Karpas-422 (cell line): ENCODE results near the gene SCRT2. TPM values are rescaled to one million over a fixed set of nuclear protein-coding genes. Genes with fewer than 3 reads are reported as not detected.

ENCODE experiments used
- DNase-seq: peaks from one replicate; pipeline ENCODE4 v3.0.0-alpha.2; 2015
- H2AFZ ChIP-seq: fragments of 200-600 bp; sonication (generic); 2 replicates; pipeline ENCODE4 v1.6.1; 2014; ENCODE audit warnings: antibody characterized with exemption, low read length, mixed read lengths
- H3K27ac ChIP-seq: fragments of 200-600 bp; sonication (generic); 2 replicates; pipeline ENCODE4 v1.5.1; 2014; ENCODE audit warnings: mild to moderate bottlenecking, low read length, moderate library complexity
- H3K27me3 ChIP-seq: fragments of 200-600 bp; sonication (generic); 2 replicates; pipeline ENCODE4 v1.6.1; 2014; ENCODE audit warnings: low read length, mixed read lengths
- H3K36me3 ChIP-seq: fragments of 200-600 bp; sonication (generic); 2 replicates; pipeline ENCODE4 v1.6.1; 2014; ENCODE audit warnings: low read length, mixed read lengths; ENCODE audit not compliant: insufficient read depth
- H3K4me1 ChIP-seq: fragments of 200-600 bp; sonication (generic); 2 replicates; pipeline ENCODE4 v1.6.1; 2014; ENCODE audit warnings: mild to moderate bottlenecking, low read length, mixed read lengths
- H3K4me2 ChIP-seq: fragments of 200-600 bp; sonication (generic); 2 replicates; pipeline ENCODE4 v1.6.1; 2014; ENCODE audit warnings: low read length, low read depth, mild to moderate bottlenecking; ENCODE audit not compliant: poor library complexity, severe bottlenecking
- H3K4me3 ChIP-seq: fragments of 200-600 bp; sonication (generic); 2 replicates; pipeline ENCODE4 v1.5.1; 2014; ENCODE audit warnings: mild to moderate bottlenecking, antibody characterized with exemption, low read length, mixed read lengths
- H3K79me2 ChIP-seq: fragments of 200-600 bp; sonication (generic); 2 replicates; pipeline ENCODE4 v1.6.1; 2014; ENCODE audit warnings: mild to moderate bottlenecking, low read length, mixed read lengths
- H3K9ac ChIP-seq: fragments of 200-600 bp; sonication (generic); 2 replicates; pipeline ENCODE4 v1.6.0; 2014; ENCODE audit warnings: low read length
- H3K9me2 ChIP-seq: fragments of 200-600 bp; sonication (generic), shearing (Covaris generic); replicated peaks from 2 replicates; pipeline ENCODE4 v1.6.0; 2014; ENCODE audit warnings: mild to moderate bottlenecking, low read length, moderate library complexity; ENCODE audit not compliant: insufficient read depth
- H3K9me3 ChIP-seq: fragments of 300-700, 200-600 bp; sonication (generic); 2 replicates; pipeline ENCODE4 v1.6.1; 2014; ENCODE audit warnings: low read length, mixed read lengths
- H4K20me1 ChIP-seq: fragments of 200-600 bp; sonication (generic); 2 replicates; pipeline ENCODE4 v1.6.1; 2014; ENCODE audit warnings: mild to moderate bottlenecking, antibody characterized with exemption, low read length, low read depth; ENCODE audit not compliant: insufficient read depth
- total RNA-seq: library from RNA; depleted of rRNA; stranded (reverse); fragments of >200 nt; shearing (Covaris generic); gene quantifications from 2 replicates; pipeline ENCODE4 v1.2.3, GENCODE V29; 2014; ENCODE audit warnings: low replicate concordance

The SCRT2 gene
- total RNA-seq, 1 experiment from 2014 or later: not detected

- H3K9me3 ChIP-seq: no peaks in the 10 kb centered on the region
- H3K27me3 ChIP-seq: no peaks in the 10 kb centered on the region
- no peaks in the 10 kb centered on the region for H3K4me1 ChIP-seq
- H3K4me2 ChIP-seq: no peak overlapping the region
- DNase-seq: no peak
- no peaks in the 10 kb centered on the region for H4K20me1 ChIP-seq
- no peak overlapping the region for H3K27ac ChIP-seq
- H2AFZ ChIP-seq: no peak overlapping the region
- H3K36me3 ChIP-seq: no peaks in the 10 kb centered on the region
- no peak overlapping the region for H3K4me3 ChIP-seq
- H3K9me2 ChIP-seq: no peaks in the 10 kb centered on the region
- H3K79me2 ChIP-seq: no peaks in the 10 kb centered on the region
- no peak overlapping the region for H3K9ac ChIP-seq
Observed at GRCh38 chr20:717271-717670, 41.7 kb upstream of the SCRT2 start.

DNA sequence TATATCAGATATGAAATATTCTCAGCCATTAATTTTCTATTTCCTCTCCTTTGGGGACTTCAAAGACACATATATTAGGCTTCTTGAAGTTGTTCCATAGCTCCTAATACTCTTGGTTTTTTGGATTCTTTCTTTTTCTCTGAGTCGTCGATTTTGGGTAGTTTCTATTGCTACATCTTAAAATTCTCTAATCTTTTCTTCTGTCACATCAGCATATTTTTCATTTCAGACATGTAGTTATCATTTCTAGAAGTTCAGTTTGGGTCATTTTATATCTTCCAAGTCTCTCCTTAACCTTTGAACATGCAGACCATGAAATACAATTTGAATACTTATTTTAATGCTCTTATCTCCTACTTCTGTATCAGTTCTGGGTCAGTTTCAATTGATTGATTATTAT is 38.9 kb upstream of the SCRT2 start:
- no peaks in the 10 kb centered on the region for H3K36me3 ChIP-seq
- H3K27me3 ChIP-seq: no peaks in the 10 kb centered on the region
- H4K20me1 ChIP-seq: no peaks in the 10 kb centered on the region
- H3K9me2 ChIP-seq: no peaks in the 10 kb centered on the region
- H3K9me3 ChIP-seq: no peaks in the 10 kb centered on the region
- H3K4me3 ChIP-seq: no peak overlapping the region
- no peak overlapping the region for H3K27ac ChIP-seq
- H2AFZ ChIP-seq: no peak overlapping the region
- no peaks in the 10 kb centered on the region for H3K79me2 ChIP-seq
- no peaks in the 10 kb centered on the region for H3K4me1 ChIP-seq
- DNase-seq: no peak
- H3K9ac ChIP-seq: no peak overlapping the region
- H3K4me2 ChIP-seq: no peak overlapping the region

- Histone ChIP-seq H3K4me1 (no peaks in the 10 kb centered on the region), H4K20me1 (no peaks in the 10 kb centered on the region), H3K36me3 (no peaks in the 10 kb centered on the region), H3K4me3 (no peak overlapping the region), H3K9me3 (no peaks in the 10 kb centered on the region), H3K4me2 (no peak overlapping the region), H3K9me2 (no peaks in the 10 kb centered on the region), H3K27ac (no peak overlapping the region), H3K9ac (no peak overlapping the region), H2AFZ (no peak overlapping the region), H3K79me2 (no peaks in the 10 kb centered on the region), H3K27me3 (no peaks in the 10 kb centered on the region)
- DNase-seq: no peak
Observed at GRCh38 chr20:711576-711975, 36.0 kb upstream of the SCRT2 start.

DNA sequence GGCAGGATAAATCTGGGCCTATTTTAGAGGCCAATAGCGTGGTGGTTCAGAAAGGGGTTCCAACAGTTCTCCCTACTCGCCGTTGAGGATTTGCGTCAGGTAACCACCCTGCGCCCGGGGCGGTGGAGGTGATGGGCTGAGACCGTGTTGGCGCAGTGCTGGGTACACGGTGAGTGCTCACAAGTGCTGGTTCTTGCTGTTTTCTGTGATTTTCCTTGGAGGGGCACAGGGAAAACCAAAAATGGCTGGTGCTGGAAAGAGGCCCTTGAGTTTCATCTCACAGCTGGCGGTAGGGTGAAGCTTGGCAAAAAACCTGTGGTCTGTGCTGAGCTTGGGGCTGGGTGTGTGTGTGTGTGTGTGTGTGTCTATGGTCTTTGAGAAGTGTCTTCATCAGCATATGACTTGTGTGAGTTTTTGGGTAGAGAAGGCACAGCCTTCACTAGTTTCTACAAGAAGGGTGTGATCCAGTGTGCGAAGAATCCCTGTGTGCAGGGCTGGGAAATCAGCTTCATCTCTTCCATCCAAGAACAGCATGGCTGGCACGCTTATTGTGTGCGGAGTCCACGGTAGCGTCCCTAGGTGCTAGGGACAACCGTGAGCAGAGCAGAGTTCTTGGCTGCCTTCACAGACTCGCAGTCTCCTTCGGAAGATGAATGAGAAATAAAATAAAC is 35.3 kb upstream of the SCRT2 start:
- Histone ChIP-seq H3K4me2 (no peak overlapping the region), H3K27ac (no peak overlapping the region), H2AFZ (no peak overlapping the region), H3K9me3 (no peaks in the 10 kb centered on the region), H4K20me1 (no peaks in the 10 kb centered on the region), H3K4me3 (no peak overlapping the region), H3K9ac (no peak overlapping the region), H3K9me2 (no peaks in the 10 kb centered on the region), H3K36me3 (no peaks in the 10 kb centered on the region), H3K27me3 (no peaks in the 10 kb centered on the region), H3K79me2 (no peaks in the 10 kb centered on the region), H3K4me1 (no peaks in the 10 kb centered on the region)
- DNase-seq: no peak

DNA sequence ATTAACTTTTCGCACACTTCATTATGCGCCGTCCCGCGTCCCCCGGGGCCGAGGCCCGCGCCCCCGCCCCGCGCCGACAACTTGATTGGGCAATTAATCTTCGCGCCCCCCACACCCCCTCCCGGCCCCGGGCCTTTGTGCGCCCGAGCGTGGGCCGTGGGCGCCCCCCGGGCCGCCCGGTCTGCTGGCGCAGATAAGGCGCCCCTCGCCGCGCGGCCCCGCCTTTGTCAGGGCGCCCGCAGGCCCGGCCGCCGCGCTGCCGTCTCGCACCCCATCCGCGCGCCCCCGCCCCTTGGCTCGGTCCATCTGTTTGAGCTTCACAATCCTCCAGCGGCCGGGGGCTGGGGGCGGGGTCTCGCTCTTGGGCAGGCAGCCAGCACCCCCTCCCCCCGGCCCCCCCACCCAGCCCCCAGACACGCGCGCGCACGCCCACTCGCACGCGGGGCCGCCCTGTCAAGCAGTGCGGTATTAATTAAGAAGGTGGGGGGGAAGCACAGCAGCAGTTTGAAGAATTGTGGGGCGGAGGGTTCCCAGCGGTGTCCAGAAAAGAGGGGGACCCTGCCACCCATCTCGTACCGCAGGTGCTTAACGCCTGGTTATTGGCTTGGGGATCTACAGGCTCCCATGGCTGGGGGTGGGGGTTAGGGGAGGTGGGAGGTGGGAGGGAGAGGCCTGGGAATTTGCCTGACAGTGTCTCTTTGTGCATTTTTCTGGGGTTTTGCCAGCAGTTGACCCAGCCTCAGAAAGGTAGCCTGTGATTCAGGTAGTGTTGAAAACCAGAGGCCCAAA is 34.6 kb upstream of the SCRT2 start:
- no peak for DNase-seq
- H3K27ac ChIP-seq: no peak overlapping the region

DNA sequence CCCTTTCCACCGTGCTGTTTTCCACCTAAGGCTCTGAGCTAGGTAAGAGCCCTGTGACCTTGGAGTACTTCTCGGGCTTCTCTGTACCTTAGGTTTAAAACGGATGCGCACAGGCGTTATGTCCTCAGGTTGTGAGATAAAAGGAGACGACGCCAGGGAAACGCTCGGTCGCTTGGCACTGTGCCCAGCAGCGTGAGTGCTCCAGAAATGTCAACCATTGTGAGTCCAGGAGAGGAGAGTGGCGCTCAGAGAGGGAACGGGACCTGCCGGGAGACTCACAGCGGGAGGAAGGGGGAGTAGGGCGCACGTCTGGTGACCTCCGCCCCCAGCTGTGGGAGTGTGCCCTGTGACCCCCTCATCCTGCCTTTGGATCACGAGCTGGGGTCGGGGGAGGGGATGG is 33.8 kb upstream of the SCRT2 start:
- Histone ChIP-seq H3K4me3 (no peak overlapping the region), H3K4me1 (no peaks in the 10 kb centered on the region), H3K27me3 (no peaks in the 10 kb centered on the region), H3K27ac (no peak overlapping the region), H3K36me3 (no peaks in the 10 kb centered on the region), H4K20me1 (no peaks in the 10 kb centered on the region), H3K4me2 (no peak overlapping the region), H3K9me2 (no peaks in the 10 kb centered on the region), H3K9me3 (no peaks in the 10 kb centered on the region), H3K9ac (no peak overlapping the region), H3K79me2 (no peaks in the 10 kb centered on the region), H2AFZ (no peak overlapping the region)
- no peak for DNase-seq

More for the DNA sequence above, 34.6 kb upstream of the SCRT2 start:
- H3K9me2 ChIP-seq: no peaks in the 10 kb centered on the region
- no peak overlapping the region for H3K4me3 ChIP-seq
- H3K9ac ChIP-seq: no peak overlapping the region
- H3K4me1 ChIP-seq: no peaks in the 10 kb centered on the region
- H3K4me2 ChIP-seq: no peak overlapping the region
- H3K79me2 ChIP-seq: no peaks in the 10 kb centered on the region
- H3K27me3 ChIP-seq: no peaks in the 10 kb centered on the region
- no peaks in the 10 kb centered on the region for H3K9me3 ChIP-seq
- no peak overlapping the region for H2AFZ ChIP-seq
- no peaks in the 10 kb centered on the region for H4K20me1 ChIP-seq
- no peaks in the 10 kb centered on the region for H3K36me3 ChIP-seq

DNA sequence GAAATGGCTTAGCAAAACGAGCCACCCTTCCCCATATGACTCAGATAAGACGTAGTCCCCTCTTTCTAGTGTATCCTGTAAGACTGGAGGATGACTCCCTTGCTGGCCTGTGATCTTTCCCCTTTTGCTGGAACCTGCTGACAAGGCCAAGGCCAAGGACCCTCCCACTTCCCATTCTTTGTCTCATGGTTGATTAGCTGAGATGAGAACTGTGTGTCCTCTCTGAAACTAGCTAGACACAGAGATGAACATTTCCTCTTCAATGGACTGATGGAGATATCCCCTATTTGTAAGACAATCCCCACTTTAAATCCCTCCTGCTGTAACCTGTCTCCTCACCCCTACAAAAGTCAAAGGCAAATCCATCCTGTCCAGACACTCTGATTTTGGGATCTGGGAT is 33.4 kb upstream of the SCRT2 start:
- Histone ChIP-seq H3K27me3 (no peaks in the 10 kb centered on the region), H3K9ac (no peak overlapping the region)

DNA sequence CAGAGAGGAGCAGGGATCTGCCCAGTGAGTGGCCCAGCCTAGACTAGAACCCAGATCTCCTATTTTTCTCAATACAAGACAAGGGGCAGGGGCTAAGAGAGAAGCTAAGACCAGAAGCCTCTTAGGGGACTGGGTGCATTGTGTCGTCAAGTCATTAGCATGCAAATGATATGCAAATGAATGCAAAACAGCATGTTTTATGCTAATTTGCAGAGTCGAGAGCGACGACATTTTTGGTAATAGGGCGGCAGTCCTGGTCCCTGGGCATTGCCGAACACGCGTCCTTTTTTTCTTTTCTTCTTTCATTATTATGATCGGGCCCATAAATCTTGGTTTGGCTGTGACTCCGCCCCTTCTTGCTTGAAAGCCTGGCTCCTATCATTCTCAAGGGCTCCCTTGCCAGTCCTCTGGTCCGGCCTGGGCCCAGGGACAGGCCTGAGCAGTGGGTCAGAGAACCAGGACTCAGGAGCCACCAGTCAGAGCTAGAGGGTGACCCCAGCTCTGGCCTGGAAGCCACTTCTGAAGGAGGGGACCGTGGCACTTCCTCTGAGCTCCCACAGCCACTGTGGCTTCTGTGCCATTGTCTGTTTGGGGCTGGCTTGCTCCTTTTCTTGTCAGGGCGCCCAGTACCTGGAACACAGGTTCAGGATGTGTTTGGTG is 32.0 kb upstream of the SCRT2 start:
- no peaks in the 10 kb centered on the region for H3K79me2 ChIP-seq
- no peak overlapping the region for H2AFZ ChIP-seq
- no peak overlapping the region for H3K4me3 ChIP-seq
- no peak for DNase-seq
- no peaks in the 10 kb centered on the region for H4K20me1 ChIP-seq
- H3K36me3 ChIP-seq: no peaks in the 10 kb centered on the region
- H3K27ac ChIP-seq: no peak overlapping the region
- no peak overlapping the region for H3K4me2 ChIP-seq
- H3K9me2 ChIP-seq: no peaks in the 10 kb centered on the region
- no peaks in the 10 kb centered on the region for H3K27me3 ChIP-seq
- no peaks in the 10 kb centered on the region for H3K9me3 ChIP-seq
- no peak overlapping the region for H3K9ac ChIP-seq
- no peaks in the 10 kb centered on the region for H3K4me1 ChIP-seq

More for the DNA sequence above, 33.4 kb upstream of the SCRT2 start:
- Histone ChIP-seq H4K20me1 (no peaks in the 10 kb centered on the region), H3K9me3 (no peaks in the 10 kb centered on the region), H3K79me2 (no peaks in the 10 kb centered on the region), H2AFZ (no peak overlapping the region), H3K4me2 (no peak overlapping the region), H3K4me1 (no peaks in the 10 kb centered on the region), H3K4me3 (no peak overlapping the region), H3K36me3 (no peaks in the 10 kb centered on the region), H3K9me2 (no peaks in the 10 kb centered on the region), H3K27ac (no peak overlapping the region)
- no peak for DNase-seq
